K562 (cell line): ENCODE results near the gene OR2V2. TPM values are rescaled to one million over a fixed set of nuclear protein-coding genes. Genes with fewer than 3 reads are reported as not detected.

Experiments used
- ATAC-seq: fragments of 200-7000 bp; cut with Tn5 transposase; 3 replicates; pipeline ENCODE4 v1.9.1; 2020; ENCODE audit warnings: moderate library complexity
- BruUV-seq: library from RNA; stranded (reverse); fragments of 400-500 nt; replicated peaks from 2 replicates; lab custom pipeline; 2021; lab: Mats Ljungman, UMichigan
- CTCF ChIA-PET: fragments of 300-600 bp; formaldehyde crosslinking; extraction: SDS; loops from one replicate; lab custom pipeline; 2021; ENCODE audit warnings: low intra/inter-chr PET ratio; lab: Yijun Ruan, JAX
- POLR2A ChIA-PET: fragments of 300-600, 350-650 bp; sonication (Branson Sonifier 250); formaldehyde crosslinking; extraction: SDS; loops from one replicate; lab custom pipeline; 2021; ENCODE audit warnings: antibody characterized with exemption, inconsistent platforms; lab: Yijun Ruan, JAX
- DNase-seq, 4 experiments: peaks; one replicate each; pipeline versions ENCODE4 v3.0.0 to v3.0.0-alpha.2; 2011 to 2018; ENCODE audit warnings: low spot score in 3 of 4, mixed read lengths in 3 of 4; ENCODE audit errors: extremely low read depth in 1 of 4
- FAIRE-seq: peaks from 2 replicates; lab custom pipeline; 2011; peaks lifted over from hg19 to GRCh38; lab: Jason Lieb, UNC
- H2AFZ ChIP-seq: 2 replicates; pipeline ENCODE4 v1.6.0; 2011; ENCODE audit warnings: low read depth, low read length, control low read depth, inconsistent platforms
- H3K27ac ChIP-seq: fragments of 200-600 bp; 3 replicates; pipeline ENCODE4 v1.8.0; 2011; ENCODE audit warnings: low read depth, mild to moderate bottlenecking, control low read depth, inconsistent platforms, low read length, moderate library complexity, mixed read lengths; ENCODE audit errors: extremely low read depth
- H3K27me3 ChIP-seq, 2 experiments: fragments of 300-600 bp in 1 of 2; 2 replicates in 1 of 2; 3 replicates in 1 of 2; pipeline versions ENCODE4 v1.6.0 to v1.8.0; 2011; ENCODE audit warnings: inconsistent platforms in 2 of 2, low read length in 2 of 2, mild to moderate bottlenecking in 1 of 2, mixed read lengths in 1 of 2, moderate library complexity in 1 of 2; ENCODE audit not compliant: control insufficient read depth in 2 of 2, insufficient read depth in 2 of 2
- H3K36me3 ChIP-seq: fragments of 300-600 bp; 3 replicates; pipeline ENCODE4 v1.8.0; 2011; ENCODE audit warnings: mild to moderate bottlenecking, low read length, inconsistent platforms; ENCODE audit not compliant: control insufficient read depth, insufficient read depth
- H3K4me1 ChIP-seq, 2 experiments: fragments of 200-600 bp in 1 of 2; replicated peaks in 1 of 2; 2 replicates in 1 of 2; 3 replicates in 1 of 2; pipeline versions ENCODE4 v1.5.1 to v1.8.0; 2011; ENCODE audit warnings: inconsistent platforms in 2 of 2, low read length in 2 of 2, mild to moderate bottlenecking in 1 of 2, mixed read lengths in 1 of 2, moderate library complexity in 1 of 2; ENCODE audit not compliant: control insufficient read depth in 2 of 2, insufficient read depth in 2 of 2
- H3K4me2 ChIP-seq: 2 replicates; pipeline ENCODE4 v1.6.1; 2011; ENCODE audit warnings: low read length, control low read depth, inconsistent platforms, mixed read lengths; ENCODE audit not compliant: insufficient read depth
- H3K4me3 ChIP-seq: fragments of 200-600 bp; sonication (generic), shearing (Covaris generic); 2 replicates; pipeline ENCODE4 v1.5.1; 2016; ENCODE audit warnings: control low read depth, inconsistent platforms
- H3K79me2 ChIP-seq: fragments of 200-600 bp; 3 replicates; pipeline ENCODE4 v1.8.0; 2011; ENCODE audit warnings: low read length, inconsistent platforms; ENCODE audit not compliant: control insufficient read depth, insufficient read depth
- H3K9ac ChIP-seq, 2 experiments: 2 replicates each; pipeline versions ENCODE4 v1.6.0 to v1.6.1; 2011; ENCODE audit warnings: low read depth in 2 of 2, low read length in 2 of 2, control low read depth in 1 of 2, inconsistent platforms in 1 of 2, mild to moderate bottlenecking in 1 of 2, mixed read lengths in 1 of 2; ENCODE audit not compliant: insufficient read depth in 1 of 2
- H3K9me1 ChIP-seq: one replicate; pipeline ENCODE4 v1.6.0; 2011; ENCODE audit warnings: inconsistent platforms, mild to moderate bottlenecking, low read length, moderate library complexity; ENCODE audit not compliant: control insufficient read depth, insufficient read depth
- H3K9me3 ChIP-seq: replicated peaks from 2 replicates; pipeline ENCODE4 v1.5.1; 2011; ENCODE audit warnings: low read depth, low read length, inconsistent platforms; ENCODE audit not compliant: control insufficient read depth, insufficient read depth
- H4K20me1 ChIP-seq: replicated peaks from 2 replicates; pipeline ENCODE4 v1.6.1; 2011; ENCODE audit warnings: low read length, inconsistent platforms, mixed read lengths; ENCODE audit not compliant: control insufficient read depth, insufficient read depth
- BRCA1 ChIP-seq, 2 experiments: fragments of 450-650 bp in 1 of 2; sonication (generic) in 1 of 2; formaldehyde crosslinking in 1 of 2; IDR thresholded peaks; 2 replicates each; pipeline versions ENCODE4 v1.5.0 to v1.6.1; 2017 to 2020; ENCODE audit warnings: mild to moderate bottlenecking in 1 of 2, missing genetic modification reagents in 1 of 2
- CBFA2T3 ChIP-seq: fragments of 450-650 bp; IDR thresholded peaks from 2 replicates; pipeline ENCODE4 v1.6.1; 2017
- CREB3 ChIP-seq: fragments of 450-650 bp; conservative IDR thresholded peaks from 2 replicates; pipeline ENCODE4 v1.6.1; 2016; ENCODE audit warnings: missing genetic modification characterization, low read depth, mild to moderate bottlenecking, missing compliant biosample characterization, moderate library complexity
- DPF2 ChIP-seq: fragments of 450-650 bp; IDR thresholded peaks from 2 replicates; pipeline ENCODE4 v1.6.1; 2016
- FOSL1 ChIP-seq: fragments of 200-800 bp; sonication (Bioruptor generic); conservative IDR thresholded peaks from 2 replicates; pipeline ENCODE4 v1.6.1; 2016; ENCODE audit warnings: missing genetic modification characterization, missing compliant biosample characterization
- FOXJ2 ChIP-seq: fragments of 200-800 bp; sonication (Bioruptor generic); IDR thresholded peaks from 2 replicates; pipeline ENCODE4 v1.6.1; 2016; ENCODE audit warnings: missing genetic modification characterization, missing compliant biosample characterization
- FOXP1 ChIP-seq: sonication (generic); formaldehyde crosslinking; IDR thresholded peaks from 2 replicates; pipeline ENCODE4 v1.8.0; 2022; ENCODE audit warnings: mild to moderate bottlenecking, missing genetic modification reagents
- HIVEP1 ChIP-seq: fragments of 250-450 bp; sonication (Bioruptor Pico); IDR thresholded peaks from 2 replicates; pipeline ENCODE4 v1.4.0; 2020; ENCODE audit warnings: mild to moderate bottlenecking
- MAFG ChIP-seq: fragments of 450-650 bp; conservative IDR thresholded peaks from 2 replicates; pipeline ENCODE4 v1.6.1; 2016; ENCODE audit warnings: missing genetic modification characterization, missing compliant biosample characterization
- MAFK ChIP-seq: IDR thresholded peaks from 2 replicates; pipeline ENCODE4 v1.6.1; 2011; ENCODE audit warnings: low read length, improper control_type of control experiment
- MTA1 ChIP-seq: fragments of 450-650 bp; IDR thresholded peaks from 2 replicates; pipeline ENCODE4 v1.6.1; 2017; ENCODE audit warnings: borderline replicate concordance
- NELFE ChIP-seq: IDR thresholded peaks from 2 replicates; pipeline ENCODE4 v1.6.1; 2011; ENCODE audit warnings: mild to moderate bottlenecking; ENCODE audit not compliant: insufficient read depth, insufficient read length
- NFE2 ChIP-seq: IDR thresholded peaks from 2 replicates; pipeline ENCODE4 v1.6.1; 2014; ENCODE audit warnings: antibody characterized with exemption, low read depth
- PTTG1 ChIP-seq: fragments of 450-650 bp; IDR thresholded peaks from 2 replicates; pipeline ENCODE4 v1.6.1; 2016; ENCODE audit warnings: low read depth, mild to moderate bottlenecking, missing genetic modification characterization, missing compliant biosample characterization
- RBM34 ChIP-seq: fragments of 200-400 bp; formaldehyde crosslinking; IDR thresholded peaks from 2 replicates; pipeline ENCODE4 v1.6.1; 2018; ENCODE audit warnings: low read length, borderline replicate concordance; ENCODE audit not compliant: insufficient read depth
- SMAD4 ChIP-seq: fragments of 250-450 bp; sonication (Bioruptor Pico); conservative IDR thresholded peaks from 2 replicates; pipeline ENCODE4 v1.8.0; 2021; ENCODE audit warnings: inconsistent platforms, mild to moderate bottlenecking, moderate library complexity
- SMARCC2 ChIP-seq: fragments of 450-650 bp; IDR thresholded peaks from 2 replicates; pipeline ENCODE4 v1.6.1; 2017; ENCODE audit warnings: antibody characterized with exemption, moderate library complexity, mild to moderate bottlenecking, low read depth
- TAF1 ChIP-seq: IDR thresholded peaks from 2 replicates; pipeline ENCODE4 v1.6.1; 2011; ENCODE audit warnings: mild to moderate bottlenecking, low read length, moderate library complexity; ENCODE audit not compliant: insufficient read depth, control insufficient read depth, severe bottlenecking; ENCODE audit errors: extremely low read depth
- TEAD4 ChIP-seq, 2 experiments: sonication (generic) in 1 of 2; formaldehyde crosslinking in 1 of 2; IDR thresholded peaks; 2 replicates each; pipeline versions ENCODE4 v1.6.1 to v1.8.0; 2012 to 2022; ENCODE audit warnings: borderline replicate concordance in 1 of 2, inconsistent platforms in 1 of 2, low read length in 1 of 2, mild to moderate bottlenecking in 1 of 2, missing genetic modification reagents in 1 of 2
- ZNF217 ChIP-seq: sonication (generic); formaldehyde crosslinking; IDR thresholded peaks from 2 replicates; pipeline ENCODE4 v1.8.0; 2022; ENCODE audit warnings: mild to moderate bottlenecking, missing genetic modification reagents
- ZZZ3 ChIP-seq: fragments of 450-650 bp; IDR thresholded peaks from 2 replicates; pipeline ENCODE4 v1.6.1; 2016; ENCODE audit warnings: antibody characterized with exemption, mild to moderate bottlenecking, moderate library complexity
- WGBS: fragments of 100-300 bp; shearing (Covaris generic); methylation state at CpG from one replicate; pipeline ENCODE4 v1.1.6; 2016; ENCODE audit warnings: low coverage, mixed read lengths; ENCODE audit not compliant: insufficient coverage; ENCODE audit errors: missing lambda C conversion rate; 5-methylcytosine and 5-hydroxymethylcytosine counted together
- in situ Hi-C: fragments of 300-500 bp; cut with MboI; formaldehyde crosslinking; loops from 4 replicates; pipeline ENCODE4 v1.15.0; 2018; ENCODE audit warnings: inconsistent platforms, mixed read lengths
- intact Hi-C: fragments of 100-400 bp; cut with micrococcal nuclease; formaldehyde crosslinking; loops from 2 replicates; pipeline ENCODE4 v1.14.2; 2022
- polyA plus RNA-seq, 8 experiments: library from polyadenylated mRNA; depleted of rRNA in 4 of 8; stranded (reverse) in 5 of 8; unstranded in 3 of 8; fragments of >200 nt; fragmentation: Nextera tagmentation in 2 of 8; fragmentation: Illumina TruSeq in 1 of 8; extraction: Ambion mirVana in 2 of 8; extraction: Trizol in 1 of 8; gene quantifications; 2 replicates each; pipeline versions ENCODE4 v1.2.1 to v1.2.3, GENCODE V29; 2011 to 2014; ENCODE audit warnings: inconsistent platforms in 1 of 8, missing spikeins in 1 of 8
- total RNA-seq, 7 experiments: library from RNA; depleted of rRNA in 6 of 7; stranded (reverse); fragments of >200 nt in 6 of 7; fragmentation: Illumina TruSeq in 2 of 7; extraction: Trizol in 2 of 7; gene quantifications; 2 replicates each; pipeline versions ENCODE4 v1.2.1 to v1.2.3, GENCODE V29; 2011 to 2021; ENCODE audit warnings: low replicate concordance in 1 of 7
- TF ChIP-seq, protein P1 (sequence below): sonication (generic); formaldehyde crosslinking; IDR thresholded peaks from 2 replicates; pipeline ENCODE4 v1.9.0; 2022; ENCODE audit warnings: mild to moderate bottlenecking, missing genetic modification reagents

The OR2V2 gene
- total and polyA plus RNA-seq, 9 of the 15 experiments (the other 6 are each of a cell fraction or from before 2014, with no cell fraction given): 0.01 TPM; not detected in 8

DNA sequence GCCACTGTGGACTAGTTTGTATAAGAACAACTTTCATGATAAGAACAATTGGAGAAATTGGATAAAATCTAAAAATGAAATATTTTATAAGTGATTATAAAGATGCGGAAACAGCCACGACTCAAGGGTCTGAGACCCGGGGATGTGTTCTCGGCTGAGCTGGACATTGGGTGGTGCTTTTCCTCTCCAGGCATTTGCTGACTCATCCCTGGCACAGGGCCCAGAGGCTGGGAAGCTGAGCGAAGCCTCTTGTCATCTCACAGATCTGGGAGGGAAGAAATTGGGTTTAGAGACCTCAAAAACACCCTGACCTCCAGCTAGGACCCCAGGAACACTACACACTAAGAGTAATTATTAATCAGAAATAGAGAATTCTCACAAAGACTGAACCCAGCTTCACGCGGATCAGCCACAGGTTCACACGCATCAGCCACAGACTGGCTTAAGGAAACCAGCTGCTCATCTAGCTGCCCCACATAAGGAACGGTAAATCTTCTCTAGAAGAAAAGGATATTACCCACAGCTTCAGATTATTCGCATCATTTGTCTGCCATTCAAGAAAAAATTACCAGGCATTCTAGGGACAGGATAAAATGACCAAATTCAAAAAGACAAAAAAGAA is 13.7 kb upstream of the OR2V2 start:
- H3K9me1 ChIP-seq: no peaks in the 10 kb centered on the region
- H3K79me2 ChIP-seq: no peaks in the 10 kb centered on the region
- peaks cover 21 to 35% of the 10 kb centered on the region in 2 experiments for H3K4me1 ChIP-seq
- no peaks in the 10 kb centered on the region for H4K20me1 ChIP-seq
- in situ Hi-C loops (loop anchor here (10.0 kb wide), 1 partner anchor 189 kb away; no protein-coding TSS in a partner anchor), intact Hi-C loops (no loop called here)
- WGBS: 9% methylated on average over 10 of the region's 10 CpGs
- H3K4me2 ChIP-seq: peak overlapping the region; percentile 69
- ATAC-seq (peak; percentile 84), DNase-seq (peak; percentile 85 to 95 (median 88)), FAIRE-seq (peak; percentile 94)
- no peaks in the 10 kb centered on the region for H3K36me3 ChIP-seq
- BruUV-seq: no TSS peak
- ChIA-PET POLR2A (interaction anchor here (0.5 to 1.1 kb wide), 4 partner anchors 13 to 270 kb away, joined by 3 to 5 read pairs (median 3); partner anchors contain the start of gene OR2V2), CTCF (interaction anchor here (0.6 kb wide), 1 partner anchor 40 kb away, joined by 3 read pairs; no protein-coding TSS in a partner anchor)
- peak overlapping the region; percentile 54 to 75; a peak in 3 of 4 replicates for H3K9ac ChIP-seq
- peaks cover 6% of the 10 kb centered on the region; the same call in 1 of the 2 replicates for H3K9me3 ChIP-seq
- no peaks in the 10 kb centered on the region for H3K27me3 ChIP-seq
- peak overlapping the region; percentile 64 for H3K27ac ChIP-seq
- peak overlapping the region; percentile 78 for H2AFZ ChIP-seq
- H3K4me3 ChIP-seq: no peak overlapping the region
- TF ChIP-seq MTA1 (no peak), TEAD4 (IDR thresholded peaks at IDR 0.05; ENCODE audit: low read length) (peak; percentile 51; the same call in 1 of the 2 replicates), TEAD4 (CRISPR knock-in tag; IDR thresholded peaks at IDR 0.05; ENCODE audit: borderline replicate concordance) (no peak), CBFA2T3 (no peak), FOXJ2 (0 out of 2 replicates have a peak, but pooled peaks have one; percentile 33), SMAD4 (CRISPR knock-in tag) (0 out of 2 replicates have a peak, but pooled peaks have one; percentile 30), NELFE (no peak), TAF1 (peak; percentile 14), ZZZ3 (no peak), FOXP1 (CRISPR knock-in tag) (no peak), SMARCC2 (peak; percentile 72; the same call in 1 of the 2 replicates), ZNF217 (CRISPR knock-in tag) (no peak), PTTG1 (tag) (no peak), FOSL1 (peak; percentile 81), MAFK (peak; percentile 93), MAFG (tag) (peak; percentile 98), NFE2 (peak; percentile 97), BRCA1 (IDR thresholded peaks at IDR 0.05) (no peak), BRCA1 (CRISPR knock-in tag; IDR thresholded peaks at IDR 0.05) (no peak), CREB3 (tag) (no peak), HIVEP1 (CRISPR knock-in tag) (no peak), DPF2 (peak; percentile 90), RBM34 (no peak)
- TF ChIP-seq, protein P1, sequence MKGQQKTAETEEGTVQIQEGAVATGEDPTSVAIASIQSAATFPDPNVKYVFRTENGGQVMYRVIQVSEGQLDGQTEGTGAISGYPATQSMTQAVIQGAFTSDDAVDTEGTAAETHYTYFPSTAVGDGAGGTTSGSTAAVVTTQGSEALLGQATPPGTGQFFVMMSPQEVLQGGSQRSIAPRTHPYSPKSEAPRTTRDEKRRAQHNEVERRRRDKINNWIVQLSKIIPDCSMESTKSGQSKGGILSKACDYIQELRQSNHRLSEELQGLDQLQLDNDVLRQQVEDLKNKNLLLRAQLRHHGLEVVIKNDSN (CRISPR knock-in tag): no peak
